Activated CD8-positive, alpha-beta T cell treated with anti-CD3 and anti-CD28 coated beads for 36 hours (primary cell): ENCODE results near the gene RBX1. TPM values are rescaled to one million over a fixed set of nuclear protein-coding genes. Genes with fewer than 3 reads are reported as not detected.

Source experiments
- ATAC-seq: fragments of 200-7000 bp; cut with Tn5 transposase; one replicate; pipeline ENCODE4 v1.10.0; 2021; ENCODE audit warnings: mild to moderate bottlenecking, moderate library complexity
- CTCF ChIA-PET: fragments of 350-600 bp; sonication (Branson Sonifier 250); formaldehyde crosslinking; loops from one replicate; lab custom pipeline; 2021; ENCODE audit warnings: antibody characterized with exemption; lab: Charles Lee
- POLR2A ChIA-PET: fragments of 350-600 bp; sonication (Branson Sonifier 250); formaldehyde crosslinking; loops from one replicate; lab custom pipeline; 2021; ENCODE audit warnings: antibody characterized with exemption; lab: Charles Lee
- DNase-seq: peaks from one replicate; pipeline ENCODE4 v3.0.0-alpha.2; 2020
- H3K27ac Mint-ChIP-seq: one replicate; pipeline ENCODE4 v1.8.0; 2021; ENCODE audit warnings: mild to moderate bottlenecking, mixed read lengths
- H3K27me3 Mint-ChIP-seq: one replicate; pipeline ENCODE4 v1.8.0; 2021; ENCODE audit warnings: mixed read lengths
- H3K36me3 Mint-ChIP-seq: one replicate; pipeline ENCODE4 v1.8.0; 2021; ENCODE audit warnings: low read depth, mixed read lengths
- H3K4me1 Mint-ChIP-seq: one replicate; pipeline ENCODE4 v1.8.0; 2021; ENCODE audit warnings: low read depth, mixed read lengths
- H3K4me3 Mint-ChIP-seq: one replicate; pipeline ENCODE4 v1.8.0; 2021; ENCODE audit warnings: mild to moderate bottlenecking, moderate library complexity, mixed read lengths
- H3K9me3 Mint-ChIP-seq: one replicate; pipeline ENCODE4 v1.8.0; 2021; ENCODE audit warnings: mixed read lengths
- CTCF ChIP-seq: fragments of 200-600 bp; IDR thresholded peaks from one replicate; pipeline ENCODE4 v1.8.0; 2022; ENCODE audit warnings: antibody characterized with exemption, mild to moderate bottlenecking
- intact Hi-C: fragments of 100-400 bp; cut with micrococcal nuclease; formaldehyde crosslinking; loops from one replicate; pipeline ENCODE4 v1.10.0; 2022
- total RNA-seq, 2 experiments: library from RNA; stranded (reverse); gene quantifications; one replicate each; pipeline ENCODE4 v1.2.3, GENCODE V29; 2021

Gene RBX1
- total RNA-seq, 2 experiments from 2014 or later: 90.4 to 92.8 TPM

DNA sequence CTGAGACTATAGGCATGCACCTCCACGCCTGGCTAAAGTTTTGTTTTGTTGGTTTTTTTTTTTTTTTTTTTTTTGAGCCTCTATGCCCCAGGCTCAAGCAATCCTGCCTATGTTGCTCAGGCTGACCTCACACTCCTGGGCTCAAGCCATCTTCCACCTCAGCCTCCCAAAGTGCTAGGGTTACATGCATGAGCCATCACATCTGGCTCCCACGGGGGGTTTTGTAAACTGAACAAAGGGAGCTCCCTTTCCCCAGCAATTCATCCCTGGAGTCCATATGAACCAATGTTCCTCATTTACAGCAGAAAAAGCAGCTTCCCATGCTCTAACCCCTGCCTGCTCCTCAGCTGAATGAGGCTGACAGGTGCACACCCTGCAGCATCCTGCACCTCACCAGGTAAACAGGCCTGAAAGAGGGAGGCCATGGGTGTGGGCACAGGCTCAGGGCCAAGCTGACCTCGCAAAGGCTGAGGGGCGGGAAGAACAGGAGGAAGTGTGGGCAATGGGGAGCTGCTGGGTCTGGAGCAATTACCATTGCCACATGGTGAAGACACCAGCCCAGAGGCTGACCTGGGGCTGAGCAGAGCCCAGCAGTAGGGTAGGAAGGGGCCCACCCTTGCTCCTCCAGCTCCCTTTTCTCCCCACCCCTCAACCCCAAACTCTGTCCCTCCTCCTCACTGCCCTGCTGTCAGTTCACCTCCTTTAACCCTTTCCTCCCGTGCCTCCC is 58.2 kb downstream of the RBX1 start:
- H3K27ac Mint-ChIP-seq: no peak overlapping the region
- H3K4me3 Mint-ChIP-seq: no peak overlapping the region
- ATAC-seq (no peak), DNase-seq (no peak)
- H3K27me3 Mint-ChIP-seq: no peaks in the 10 kb centered on the region
- no peaks in the 10 kb centered on the region for H3K9me3 Mint-ChIP-seq
- intact Hi-C loops: no loop called here
- no peaks in the 10 kb centered on the region for H3K36me3 Mint-ChIP-seq
- H3K4me1 Mint-ChIP-seq: no peaks in the 10 kb centered on the region
- ChIA-PET POLR2A (interaction anchor here (1.1 kb wide), 1 partner anchor 12 kb away, joined by 4 read pairs; no protein-coding TSS in a partner anchor), CTCF (interaction anchor here (0.7 kb wide), 1 partner anchor 19 kb away, joined by 3 read pairs; no protein-coding TSS in a partner anchor)
- TF ChIP-seq CTCF: no peak

- intact Hi-C loops: no loop called here
- H3K4me3 Mint-ChIP-seq: no peak overlapping the region
These were observed 63.8 kb downstream of the RBX1 start for GRCh38 chr22:41015003-41015402.

GRCh38 chr22:41021061-41021612 is 70.0 kb downstream of the RBX1 start:
- H3K4me3 Mint-ChIP-seq: peak overlapping the region; percentile 84
- no peaks in the 10 kb centered on the region for H3K36me3 Mint-ChIP-seq
- H3K9me3 Mint-ChIP-seq: no peaks in the 10 kb centered on the region
- peaks cover 9% of the 10 kb centered on the region for H3K4me1 Mint-ChIP-seq
- DNase-seq (peak; percentile 2), ATAC-seq (no peak)
- H3K27me3 Mint-ChIP-seq: no peaks in the 10 kb centered on the region
- POLR2A ChIA-PET: interaction anchor here (0.6 to 1.5 kb wide), 4 partner anchors 10 to 192 kb away, joined by 3 to 4 read pairs (median 4); no protein-coding TSS in a partner anchor
- intact Hi-C loops: no loop called here
- H3K27ac Mint-ChIP-seq: peak overlapping the region; percentile 68
- CTCF ChIA-PET: interaction anchor here (1.6 to 1.8 kb wide), 2 partner anchors 98 to 217 kb away, joined by 5 to 7 read pairs; no protein-coding TSS in a partner anchor
- TF ChIP-seq CTCF: no peak

More at GRCh38 chr22:41015003-41015402, 63.8 kb downstream of the RBX1 start:
- POLR2A ChIA-PET: no interaction called here
- DNase-seq (no peak), ATAC-seq (no peak)
- H3K27ac Mint-ChIP-seq: no peak overlapping the region
- H3K27me3 Mint-ChIP-seq: no peaks in the 10 kb centered on the region
- no peaks in the 10 kb centered on the region for H3K4me1 Mint-ChIP-seq
- no peaks in the 10 kb centered on the region for H3K36me3 Mint-ChIP-seq
- CTCF ChIA-PET: no interaction called here
- TF ChIP-seq CTCF: no peak
- H3K9me3 Mint-ChIP-seq: no peaks in the 10 kb centered on the region

DNA sequence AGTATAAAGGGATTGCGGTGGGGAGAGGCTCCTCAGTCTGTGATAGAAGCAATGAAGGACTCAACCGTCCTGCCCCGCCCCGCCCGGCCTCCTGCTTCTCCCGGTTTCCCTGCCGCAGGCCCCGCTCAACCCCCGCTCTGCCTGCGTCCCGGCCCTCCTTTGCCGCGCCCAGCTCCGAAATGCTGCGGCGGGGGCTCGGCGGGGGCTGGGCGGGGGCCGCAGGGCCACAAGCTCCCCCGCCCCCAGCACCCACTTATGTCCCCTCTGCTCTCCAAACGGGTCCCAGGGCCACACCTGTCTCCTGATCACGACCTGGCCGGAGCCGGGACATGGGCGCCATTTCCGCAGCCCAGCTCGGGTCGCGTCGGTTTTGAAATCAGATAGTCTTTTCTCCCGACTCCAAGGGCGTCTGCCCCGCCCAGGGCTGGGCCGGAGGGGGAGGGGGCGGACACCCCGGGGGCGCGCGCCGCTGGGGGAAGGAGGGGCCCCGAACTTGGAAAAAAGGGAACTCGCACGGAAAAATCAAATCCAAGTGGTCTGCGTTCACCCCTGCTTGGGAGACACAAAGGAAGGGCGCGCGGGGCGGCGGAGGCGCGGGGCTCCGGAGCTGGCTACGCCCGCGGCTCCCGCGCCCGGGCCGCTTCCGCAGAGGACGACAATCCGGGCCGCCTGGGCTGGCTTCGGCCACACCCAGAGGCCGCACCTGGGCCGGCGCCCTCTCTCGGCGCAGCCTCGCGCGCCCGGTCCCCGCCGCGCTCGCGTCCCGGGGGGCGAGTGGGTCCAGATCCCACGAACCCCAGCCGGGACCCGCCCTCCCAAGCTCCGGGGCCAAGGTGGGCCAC is 70.7 kb downstream of the RBX1 start:
- H3K4me1 Mint-ChIP-seq: peaks cover 9% of the 10 kb centered on the region
- POLR2A ChIA-PET: interaction anchor here (0.7 to 2.8 kb wide), 4 partner anchors 9 to 192 kb away, joined by 3 to 14 read pairs (median 4); partner anchors contain the start of gene RBX1
- H3K27ac Mint-ChIP-seq: peak overlapping the region; percentile 95
- CTCF ChIA-PET: interaction anchor here (1.6 to 1.8 kb wide), 2 partner anchors 99 to 216 kb away, joined by 5 to 7 read pairs; no protein-coding TSS in a partner anchor
- H3K9me3 Mint-ChIP-seq: no peaks in the 10 kb centered on the region
- ATAC-seq (peak; percentile 69), DNase-seq (peak; percentile 54)
- H3K27me3 Mint-ChIP-seq: no peaks in the 10 kb centered on the region
- TF ChIP-seq CTCF: no peak
- no peaks in the 10 kb centered on the region for H3K36me3 Mint-ChIP-seq
- intact Hi-C loops: loop anchor here (2.0 kb wide), 1 partner anchor 71 kb away; the partner anchor contains the start of gene EP300
- peak overlapping the region; percentile 84 for H3K4me3 Mint-ChIP-seq
